ENCODE results near the gene EXOSC3.
"Not testable (repeated sequence)": the region's sequence is repeated elsewhere in the genome, so short reads cannot be mapped to it uniquely, and the experiment has no call there.

Gene EXOSC3

DNA sequence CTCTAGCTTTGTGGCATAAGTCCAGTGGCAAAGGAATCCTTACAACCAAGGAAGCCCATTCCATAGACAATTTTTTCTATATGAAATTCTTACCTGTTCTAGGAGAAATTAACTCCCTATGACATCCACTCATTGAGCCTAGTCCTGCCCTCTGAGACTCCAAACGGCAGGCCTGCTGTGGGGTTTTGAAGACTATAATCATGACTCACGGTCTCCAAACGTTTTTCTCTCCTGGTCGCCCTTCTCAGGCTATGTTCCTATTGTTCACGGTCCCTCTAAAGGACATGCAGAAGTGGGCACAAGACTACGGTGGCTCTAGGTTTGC is 611 bp downstream of the EXOSC3 start:
- H3K4me3 ChIP-seq (replicated peaks; ENCODE audit: low read depth, low read length): peak overlapping the region; percentile 87
- peaks cover 8% of the 10 kb centered on the region for H3K36me3 ChIP-seq (ENCODE audit: control insufficient read depth, insufficient read depth, low read length)
- no peak for TF ChIP-seq CTCF (IDR thresholded peaks at IDR 0.05; ENCODE audit: insufficient read depth, low read length, poor library complexity, severe bottlenecking)
- no peak for DNase-seq (ENCODE audit: extremely low read depth, insufficient read length)
- no peaks in the 10 kb centered on the region for H3K27me3 ChIP-seq (replicated peaks; ENCODE audit: control insufficient read depth, insufficient read depth, low read length)

DNA sequence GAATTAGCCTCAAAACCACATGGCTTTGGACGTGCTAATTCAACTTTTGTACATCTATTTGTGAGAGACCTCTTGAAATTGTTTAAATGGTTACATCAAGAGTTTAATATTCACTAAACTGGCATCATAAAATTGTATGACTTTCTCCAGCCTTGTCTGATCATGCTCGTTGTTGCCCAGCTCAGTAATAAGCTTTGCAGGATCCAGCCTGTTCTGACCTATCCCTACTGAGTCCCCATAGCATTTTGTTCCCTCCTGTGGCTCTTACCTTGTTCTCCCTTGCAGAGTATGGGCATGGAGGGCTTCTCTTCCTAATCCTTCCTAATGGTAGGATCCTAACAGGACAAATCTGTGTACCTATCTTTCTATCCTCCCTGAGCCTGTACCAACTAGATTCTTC is 6.3 kb downstream of the EXOSC3 start:
- Histone ChIP-seq H3K27me3 (replicated peaks; ENCODE audit: control insufficient read depth, insufficient read depth, low read length) (no peaks in the 10 kb centered on the region), H3K36me3 (ENCODE audit: control insufficient read depth, insufficient read depth, low read length) (peaks cover 17% of the 10 kb centered on the region), H3K4me3 (replicated peaks; ENCODE audit: low read depth, low read length) (no peak overlapping the region)
- TF ChIP-seq CTCF (IDR thresholded peaks at IDR 0.05; ENCODE audit: insufficient read depth, low read length, poor library complexity, severe bottlenecking): no peak
- DNase-seq (ENCODE audit: extremely low read depth, insufficient read length): no peak

GRCh38 chr9:37776328-37776727 is 8.5 kb downstream of the EXOSC3 start:
- DNase-seq (ENCODE audit: extremely low read depth, insufficient read length): no peak
- H3K36me3 ChIP-seq (ENCODE audit: control insufficient read depth, insufficient read depth, low read length): peaks cover 13% of the 10 kb centered on the region
- no peak overlapping the region for H3K4me3 ChIP-seq (replicated peaks; ENCODE audit: low read depth, low read length)
- H3K27me3 ChIP-seq (replicated peaks; ENCODE audit: control insufficient read depth, insufficient read depth, low read length): no peaks in the 10 kb centered on the region
- no peak for TF ChIP-seq CTCF (IDR thresholded peaks at IDR 0.05; ENCODE audit: insufficient read depth, low read length, poor library complexity, severe bottlenecking)

DNA sequence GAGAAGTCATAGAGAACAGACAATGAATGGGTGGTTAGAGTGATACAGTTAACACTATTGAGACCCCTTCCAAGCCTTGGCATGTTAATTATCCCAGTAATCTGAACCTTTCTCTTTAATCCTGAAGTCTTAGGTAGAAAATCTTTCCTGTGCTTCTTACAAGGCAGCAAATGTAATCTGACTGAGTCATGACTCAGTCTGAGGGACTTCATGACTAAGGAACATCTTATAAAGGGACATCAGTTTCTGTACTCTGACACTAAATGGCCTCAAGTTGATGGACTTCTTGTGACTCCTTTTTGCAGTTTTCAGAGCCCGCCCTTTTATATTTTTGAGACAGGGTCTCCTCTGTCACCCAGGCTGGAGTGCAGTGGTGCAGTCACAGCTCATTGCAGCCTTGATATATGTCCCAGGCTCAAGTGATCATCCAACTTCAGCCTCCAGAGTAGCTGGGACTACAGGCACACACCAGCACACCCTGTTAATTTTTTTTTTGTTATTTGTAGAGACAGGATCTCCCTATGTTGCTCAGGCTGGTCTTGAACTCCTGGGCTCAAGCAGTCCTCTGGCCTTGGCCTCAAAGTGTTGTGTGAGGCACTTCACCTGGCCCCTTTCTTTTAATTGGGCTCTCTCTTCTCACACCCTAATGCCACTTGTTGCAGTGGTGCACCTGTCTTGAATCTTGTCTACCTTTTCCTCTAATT is 9.5 kb downstream of the EXOSC3 start:
- TF ChIP-seq CTCF (IDR thresholded peaks at IDR 0.05; ENCODE audit: insufficient read depth, low read length, poor library complexity, severe bottlenecking): no peak
- H3K4me3 ChIP-seq (replicated peaks; ENCODE audit: low read depth, low read length): no peak overlapping the region
- no peak for DNase-seq (ENCODE audit: extremely low read depth, insufficient read length)
- peaks cover 13% of the 10 kb centered on the region for H3K36me3 ChIP-seq (ENCODE audit: control insufficient read depth, insufficient read depth, low read length)
- no peaks in the 10 kb centered on the region for H3K27me3 ChIP-seq (replicated peaks; ENCODE audit: control insufficient read depth, insufficient read depth, low read length)

DNA sequence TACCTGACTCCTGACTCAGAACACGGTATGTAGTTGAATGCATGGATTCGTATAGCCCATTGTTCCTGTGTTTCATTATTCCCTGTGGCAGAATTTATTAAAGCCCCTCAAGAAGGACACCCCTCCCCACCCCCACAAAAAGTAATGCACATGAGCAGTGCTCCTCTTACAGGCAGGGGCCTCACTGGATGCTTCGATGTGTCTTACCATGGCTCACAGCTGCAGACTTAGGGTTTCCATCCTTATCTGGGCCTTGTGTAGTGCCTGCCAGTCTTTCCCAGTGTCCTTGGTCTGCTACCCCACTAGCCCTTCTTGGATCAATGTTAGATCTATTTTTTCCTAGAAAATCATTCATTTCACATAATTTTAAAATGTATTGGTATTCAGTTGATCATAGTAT is 14.9 kb downstream of the EXOSC3 start:
- Histone ChIP-seq H3K36me3 (ENCODE audit: control insufficient read depth, insufficient read depth, low read length) (peaks cover 5% of the 10 kb centered on the region), H3K4me3 (replicated peaks; ENCODE audit: low read depth, low read length) (no peak overlapping the region), H3K27me3 (replicated peaks; ENCODE audit: control insufficient read depth, insufficient read depth, low read length) (no peaks in the 10 kb centered on the region)
- no peak for DNase-seq (ENCODE audit: extremely low read depth, insufficient read length)
- no peak for TF ChIP-seq CTCF (IDR thresholded peaks at IDR 0.05; ENCODE audit: insufficient read depth, low read length, poor library complexity, severe bottlenecking)

DNA sequence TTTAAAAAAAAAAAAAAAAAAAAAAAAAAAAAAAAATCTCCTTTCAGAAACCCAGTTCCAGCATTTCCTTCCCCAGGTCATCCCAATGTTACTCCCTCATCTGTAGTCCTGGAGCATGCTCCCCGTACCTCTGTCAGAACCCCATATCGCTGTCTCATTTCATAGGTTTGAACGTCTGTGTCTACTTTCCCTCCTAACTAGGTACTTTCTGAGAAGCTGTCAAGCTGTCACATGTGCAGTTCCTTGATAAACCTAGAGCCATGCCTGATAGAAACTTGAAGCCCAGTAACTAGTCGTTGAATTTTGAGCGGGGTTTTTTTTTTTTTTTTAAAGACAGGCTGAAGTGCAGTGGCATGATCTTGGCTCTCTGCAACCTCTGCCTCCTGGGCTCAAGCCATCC is 15.6 kb downstream of the EXOSC3 start:
- H3K27me3 ChIP-seq (replicated peaks; ENCODE audit: control insufficient read depth, insufficient read depth, low read length): no peaks in the 10 kb centered on the region
- no peak for TF ChIP-seq CTCF (IDR thresholded peaks at IDR 0.05; ENCODE audit: insufficient read depth, low read length, poor library complexity, severe bottlenecking)
- H3K4me3 ChIP-seq (replicated peaks; ENCODE audit: low read depth, low read length): no peak overlapping the region
- DNase-seq (ENCODE audit: extremely low read depth, insufficient read length): no peak
- peaks cover 5% of the 10 kb centered on the region for H3K36me3 ChIP-seq (ENCODE audit: control insufficient read depth, insufficient read depth, low read length)

DNA sequence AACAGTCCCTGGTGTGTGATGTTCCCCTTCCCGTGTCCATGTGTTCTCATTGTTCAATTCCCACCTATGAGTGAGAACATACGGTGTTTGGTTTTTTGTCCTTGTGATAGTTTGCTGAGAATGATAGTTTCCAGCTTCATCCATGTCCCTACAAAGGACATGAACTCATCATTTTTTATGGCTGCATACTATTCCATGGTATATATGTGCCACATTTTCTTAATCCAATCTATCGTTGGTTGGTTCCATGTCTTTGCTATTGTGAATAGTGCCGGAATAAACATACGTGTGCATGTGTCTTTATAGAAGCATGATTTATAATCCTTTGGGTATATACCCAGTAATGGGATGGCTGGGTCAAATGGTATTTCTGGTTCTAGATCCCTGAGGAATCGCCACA is 19.6 kb downstream of the EXOSC3 start:
- not testable (repeated sequence) for H3K36me3 ChIP-seq (ENCODE audit: control insufficient read depth, insufficient read depth, low read length); H3K27me3 ChIP-seq (replicated peaks; ENCODE audit: control insufficient read depth, insufficient read depth, low read length); H3K4me3 ChIP-seq (replicated peaks; ENCODE audit: low read depth, low read length); DNase-seq (ENCODE audit: extremely low read depth, insufficient read length)

Measured in GM06990 (cell line).